GM18508 (cell line): Measurements from ENCODE around the gene TGDS.
"Not testable (repeated sequence)": the region's sequence is repeated elsewhere in the genome, so short reads cannot be mapped to it uniquely, and the experiment has no call there.

Source experiments
- ATAC-seq: cut with Tn5 transposase; IDR thresholded peaks from one replicate; pipeline ENCODE4 v1.9.1; 2021; ENCODE audit warnings: moderate number of reproducible peaks; ENCODE audit not compliant: insufficient read depth, unreplicated experiment

TGDS gene

GRCh38 chr13:94556041-94556440, 39.9 kb downstream of the TGDS start:
- ATAC-seq, result no peak

GRCh38 chr13:94553766-94554165, 42.2 kb downstream of the TGDS start:
- ATAC-seq, result no peak

- no peak for ATAC-seq
Observed at GRCh38 chr13:94552095-94552494, 43.9 kb downstream of the TGDS start.

- no peak for ATAC-seq
Observed at GRCh38 chr13:94550062-94550738, 45.8 kb downstream of the TGDS start.

GRCh38 chr13:94549232-94550061, 46.5 kb downstream of the TGDS start:
- peak; percentile 65 for ATAC-seq

- peak; percentile 40 for ATAC-seq
Observed at GRCh38 chr13:94548821-94549231, 47.1 kb downstream of the TGDS start.

- ATAC-seq, result no peak
Observed at GRCh38 chr13:94548382-94548781, 47.6 kb downstream of the TGDS start.

GRCh38 chr13:94546061-94546839, 49.7 kb downstream of the TGDS start:
- no peak for ATAC-seq

- no peak for ATAC-seq
Observed at GRCh38 chr13:94544922-94545321, 51.0 kb downstream of the TGDS start.

GRCh38 chr13:94542917-94543316, 53.0 kb downstream of the TGDS start:
- ATAC-seq, result no peak

- ATAC-seq, result no peak
Observed at GRCh38 chr13:94537740-94538630, 58.0 kb downstream of the TGDS start.

- no peak for ATAC-seq
Observed at GRCh38 chr13:94535775-94536174, 60.2 kb downstream of the TGDS start.

- no peak for ATAC-seq
Observed at GRCh38 chr13:94535231-94535630, 60.7 kb downstream of the TGDS start.

GRCh38 chr13:94534166-94534565, 61.8 kb downstream of the TGDS start:
- no peak for ATAC-seq

- ATAC-seq, result not testable (repeated sequence)
Observed at GRCh38 chr13:94532278-94532677, 63.7 kb downstream of the TGDS start.

GRCh38 chr13:94526956-94527355, 69.0 kb downstream of the TGDS start:
- ATAC-seq, result not testable (repeated sequence)

- no peak for ATAC-seq
Observed at GRCh38 chr13:94525781-94526180, 70.2 kb downstream of the TGDS start.

- ATAC-seq, result no peak
Observed at GRCh38 chr13:94524407-94524806, 71.5 kb downstream of the TGDS start.
